Stimulated activated CD4-positive, alpha-beta T cell treated with anti-CD3 and anti-CD28 coated beads, Interleukin-2, amount 100 ng/mL, for 48 hours (primary cell): ENCODE measurements around the gene GPSM3.
"Not testable (repeated sequence)": the region's sequence is repeated elsewhere in the genome, so short reads cannot be mapped to it uniquely, and the experiment has no call there.

Experiments
- DNase-seq, 2 donors: peaks; one replicate each; pipeline ENCODE4 v3.0.0-alpha.2; 2020

GPSM3 gene

GRCh38 chr6:32148289-32149091, 44.0 kb downstream of the GPSM3 start:
- peak; percentile 61 to 78 for DNase-seq

- no peak for DNase-seq
Measured at GRCh38 chr6:32147401-32148132, 44.9 kb downstream of the GPSM3 start.

GRCh38 chr6:32146687-32147086, 45.8 kb downstream of the GPSM3 start:
- DNase-seq = no peak

- DNase-seq = no peak
Measured at GRCh38 chr6:32146287-32146686, 46.2 kb downstream of the GPSM3 start.

GRCh38 chr6:32144238-32144637, 48.2 kb downstream of the GPSM3 start:
- DNase-seq = not testable (repeated sequence)
